Ovary (tissue), 3 donors: ENCODE measurements around the gene OSTM1.

Experiments used
- EP300 ChIP-seq: sonication (generic); formaldehyde crosslinking; IDR thresholded peaks from one replicate; pipeline ENCODE4 v1.6.1; 2017; ENCODE audit warnings: antibody characterized with exemption
- POLR2A ChIP-seq: fragments of 450-650 bp; IDR thresholded peaks from one replicate; pipeline ENCODE4 v1.6.1; 2017; ENCODE audit warnings: antibody characterized with exemption, mild to moderate bottlenecking, moderate library complexity
- TF ChIP-seq, protein P1 (sequence below), 3 donors: fragments of 450-650 bp in 2 of 3; fragments of 200-600 bp in 1 of 3; IDR thresholded peaks; one replicate each; pipeline versions ENCODE4 v1.5.1 to v1.8.0; 2016 to 2022; ENCODE audit warnings: antibody characterized with exemption in 3 of 3, mild to moderate bottlenecking in 1 of 3
- donor health status: DM: no; HTN: no; CAD: no.

DNA sequence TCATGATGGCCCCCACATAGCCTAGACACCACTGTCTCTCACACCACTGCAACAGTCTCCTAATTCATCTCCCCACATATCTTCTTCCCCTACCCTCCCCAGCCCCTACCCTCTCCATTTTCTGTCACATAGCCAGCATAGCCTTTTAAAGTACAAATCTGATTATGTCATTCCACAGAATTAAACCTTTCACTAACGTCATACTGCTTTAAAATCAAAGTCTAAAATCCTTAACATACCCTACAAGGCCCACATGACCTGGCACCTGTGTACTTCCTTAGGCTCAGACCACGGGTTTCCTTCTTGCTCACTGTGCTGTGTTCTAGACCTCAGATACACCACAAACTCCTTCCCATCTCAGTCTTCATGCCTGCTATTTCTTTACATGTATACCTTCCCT lies 5.9 kb downstream of the OSTM1 start:
- TF ChIP-seq, protein P1, sequence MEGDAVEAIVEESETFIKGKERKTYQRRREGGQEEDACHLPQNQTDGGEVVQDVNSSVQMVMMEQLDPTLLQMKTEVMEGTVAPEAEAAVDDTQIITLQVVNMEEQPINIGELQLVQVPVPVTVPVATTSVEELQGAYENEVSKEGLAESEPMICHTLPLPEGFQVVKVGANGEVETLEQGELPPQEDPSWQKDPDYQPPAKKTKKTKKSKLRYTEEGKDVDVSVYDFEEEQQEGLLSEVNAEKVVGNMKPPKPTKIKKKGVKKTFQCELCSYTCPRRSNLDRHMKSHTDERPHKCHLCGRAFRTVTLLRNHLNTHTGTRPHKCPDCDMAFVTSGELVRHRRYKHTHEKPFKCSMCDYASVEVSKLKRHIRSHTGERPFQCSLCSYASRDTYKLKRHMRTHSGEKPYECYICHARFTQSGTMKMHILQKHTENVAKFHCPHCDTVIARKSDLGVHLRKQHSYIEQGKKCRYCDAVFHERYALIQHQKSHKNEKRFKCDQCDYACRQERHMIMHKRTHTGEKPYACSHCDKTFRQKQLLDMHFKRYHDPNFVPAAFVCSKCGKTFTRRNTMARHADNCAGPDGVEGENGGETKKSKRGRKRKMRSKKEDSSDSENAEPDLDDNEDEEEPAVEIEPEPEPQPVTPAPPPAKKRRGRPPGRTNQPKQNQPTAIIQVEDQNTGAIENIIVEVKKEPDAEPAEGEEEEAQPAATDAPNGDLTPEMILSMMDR (IDR thresholded peaks at IDR 0.05), result no peak
- TF ChIP-seq POLR2A (no peak), EP300 (no peak)
